HG02884 (cell line): ENCODE results near the gene USP7.
"Not testable (repeated sequence)": the region's sequence is repeated elsewhere in the genome, so short reads cannot be mapped to it uniquely, and the experiment has no call there.

Experiments used
- ATAC-seq: cut with Tn5 transposase; IDR thresholded peaks from one replicate; pipeline ENCODE4 v1.9.1; 2021; ENCODE audit warnings: mild to moderate bottlenecking, moderate library complexity; ENCODE audit not compliant: unreplicated experiment

Gene USP7

GRCh38 chr16:8975039-8975438 lies 11.3 kb upstream of the USP7 start:
- ATAC-seq: no peak

DNA sequence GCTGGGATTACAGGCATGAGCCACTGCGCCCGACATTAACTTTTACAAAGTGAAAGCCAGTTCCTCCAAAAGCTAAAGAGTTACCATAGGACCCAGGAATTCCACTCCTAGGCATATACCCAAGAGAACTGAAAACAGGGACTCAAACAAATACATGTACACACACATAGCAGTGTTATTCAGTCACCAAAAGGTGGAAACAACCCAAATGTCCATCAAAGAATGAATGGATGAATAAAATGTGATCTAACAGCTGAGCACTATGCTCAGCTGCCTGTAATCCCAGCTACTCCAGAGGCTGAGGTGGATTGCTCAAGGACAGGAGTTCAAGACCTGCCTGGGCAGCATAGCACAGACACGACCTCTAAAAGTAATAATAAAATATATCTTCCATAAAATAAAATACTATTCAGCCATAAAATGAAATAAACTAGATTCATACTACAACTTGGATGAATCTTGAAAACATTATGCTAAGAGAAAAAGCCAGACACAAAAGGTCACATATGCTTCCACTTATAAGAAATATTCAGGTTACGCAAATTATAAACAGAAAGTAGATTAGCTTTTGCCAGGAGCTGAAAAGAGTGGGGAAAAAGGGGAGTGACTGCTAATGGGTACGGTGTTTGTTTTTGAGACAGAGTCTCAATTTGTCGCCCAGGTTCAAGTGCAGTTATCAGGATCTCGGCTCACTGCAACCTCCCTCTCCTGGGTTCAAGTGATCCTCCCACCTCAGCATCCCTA lies 9.3 kb upstream of the USP7 start:
- no peak for ATAC-seq

DNA sequence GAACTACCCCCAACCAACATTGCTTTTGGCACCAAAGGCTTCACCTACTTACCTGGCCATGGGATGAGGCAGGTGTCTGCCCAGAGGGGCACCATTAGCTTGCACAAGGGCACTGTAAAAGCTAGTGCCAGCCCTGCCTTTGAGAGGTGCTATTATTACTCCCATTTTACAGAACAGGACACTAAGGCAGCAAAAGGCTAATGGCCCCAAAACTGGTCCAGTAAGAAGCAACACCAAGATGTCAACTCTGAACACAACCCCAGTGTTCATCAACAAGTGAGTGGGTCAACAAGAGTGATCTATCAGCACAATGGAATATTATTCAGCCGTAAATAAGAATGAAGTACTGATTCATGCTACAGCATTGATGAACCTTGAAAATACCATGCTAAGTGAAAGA lies 7.7 kb upstream of the USP7 start:
- no peak for ATAC-seq

- not testable (repeated sequence) for ATAC-seq
Measured at GRCh38 chr16:8969202-8969897, 5.6 kb upstream of the USP7 start.

GRCh38 chr16:8968054-8968453 lies 4.3 kb upstream of the USP7 start:
- ATAC-seq: not testable (repeated sequence)

DNA sequence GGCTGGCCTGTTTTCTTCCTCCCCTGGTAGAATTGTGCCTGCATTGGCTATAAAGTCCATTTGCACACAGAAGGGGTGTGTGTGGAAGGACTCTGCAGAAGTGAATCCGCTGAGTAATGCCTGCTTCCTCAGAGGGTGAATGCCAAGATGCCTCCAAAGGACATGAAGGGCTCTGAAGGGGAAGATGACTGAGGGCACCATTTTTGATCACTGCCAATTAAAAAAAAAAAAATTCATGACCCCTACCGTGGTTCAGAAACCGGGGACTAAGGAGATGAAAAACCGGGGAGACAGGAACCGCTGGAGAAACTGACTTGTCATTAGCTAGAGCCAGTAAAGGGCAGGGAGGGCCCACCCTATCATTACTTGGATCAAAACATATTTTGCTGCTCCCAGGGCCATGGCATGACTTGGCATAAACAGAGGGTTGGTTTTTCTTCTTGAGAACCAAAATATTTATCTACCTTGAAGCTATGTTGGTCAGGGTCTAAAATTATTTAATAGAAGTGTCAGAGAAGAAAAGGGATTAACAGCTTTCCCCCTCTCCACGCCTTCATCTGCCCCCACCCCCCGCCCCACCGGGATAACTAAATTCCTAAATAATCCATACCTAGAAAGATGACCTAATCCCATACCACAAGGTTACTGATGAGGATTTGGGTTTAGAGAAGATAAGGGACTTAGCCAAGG lies 3.6 kb upstream of the USP7 start:
- no peak for ATAC-seq

DNA sequence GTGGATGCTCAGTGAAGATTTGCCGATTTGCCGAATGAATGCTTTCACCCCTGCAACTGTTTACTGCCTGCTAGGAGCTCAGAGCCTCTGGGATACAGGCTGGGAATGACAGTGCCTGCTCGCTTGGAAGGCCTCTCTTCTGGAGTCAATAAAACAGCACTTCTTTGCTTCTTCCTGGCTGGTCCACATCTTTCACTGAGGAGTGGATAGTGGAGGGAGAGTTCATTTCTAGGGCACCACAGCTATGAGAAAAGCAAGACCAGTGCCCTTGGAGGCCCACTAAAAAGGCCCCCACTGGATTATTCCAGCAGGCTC lies 3.1 kb upstream of the USP7 start:
- no peak for ATAC-seq

- ATAC-seq: no peak
Measured at GRCh38 chr16:8964462-8964861, 756 bp upstream of the USP7 start.

- no peak for ATAC-seq
Measured at GRCh38 chr16:8963010-8963820, 491 bp downstream of the USP7 start.

GRCh38 chr16:8962393-8963009 lies 1.2 kb downstream of the USP7 start:
- no peak for ATAC-seq

GRCh38 chr16:8961811-8962390 lies 1.8 kb downstream of the USP7 start:
- no peak for ATAC-seq

DNA sequence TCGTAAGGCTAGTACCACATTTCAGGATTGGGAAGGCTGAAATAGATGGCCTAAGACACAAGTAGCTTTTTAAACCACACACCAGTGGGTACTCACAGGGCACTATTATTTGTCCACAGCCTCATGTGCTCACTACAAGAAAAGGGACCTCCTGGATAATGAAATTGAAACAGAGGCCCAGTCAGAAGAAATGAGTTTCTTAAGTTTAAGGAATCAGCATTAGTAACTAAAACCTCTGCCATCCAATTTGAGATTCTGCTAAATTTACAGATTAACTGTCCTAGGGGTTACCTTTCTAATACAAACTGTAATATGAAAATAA lies 3.0 kb downstream of the USP7 start:
- ATAC-seq: no peak

DNA sequence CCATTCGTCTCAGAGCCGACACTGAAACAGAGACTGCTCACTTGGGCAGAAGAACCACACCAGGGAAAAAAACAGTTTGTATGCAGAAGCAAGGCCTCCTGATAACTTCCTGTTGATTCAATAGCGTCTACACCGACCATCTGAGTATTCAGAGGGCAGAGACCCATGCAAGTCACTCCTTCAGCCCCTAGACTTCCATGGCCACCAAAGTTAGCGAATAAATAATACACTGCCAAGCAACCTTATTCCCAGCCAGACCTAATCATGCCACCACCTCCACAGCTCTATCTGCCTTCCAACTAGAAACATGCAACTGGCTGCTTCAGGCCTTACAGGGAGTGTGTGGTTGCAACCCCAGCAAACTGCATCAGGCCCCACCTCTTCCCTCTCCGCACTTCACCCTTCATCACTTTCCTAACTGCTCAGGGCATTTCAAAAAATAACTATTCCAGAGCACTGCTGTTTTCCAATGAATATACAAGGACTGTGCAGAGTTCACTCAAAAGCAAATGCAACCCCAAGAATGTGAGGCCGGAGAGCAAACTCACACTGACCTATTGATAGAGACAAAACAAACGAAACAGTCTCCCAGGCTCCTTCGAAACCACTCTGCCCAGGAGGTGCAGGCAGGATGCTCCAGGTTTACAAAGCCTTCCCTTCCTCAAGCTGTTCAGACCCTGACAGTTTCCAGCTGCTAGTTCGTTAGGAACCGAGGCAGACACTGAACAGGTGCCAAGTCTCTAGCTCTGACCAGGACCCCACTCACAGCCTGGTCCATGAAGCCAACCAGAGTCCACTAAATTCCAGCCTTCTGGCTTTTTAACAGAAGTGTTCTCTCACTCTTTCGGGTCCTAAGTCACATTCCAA lies 3.6 kb downstream of the USP7 start:
- ATAC-seq: no peak

DNA sequence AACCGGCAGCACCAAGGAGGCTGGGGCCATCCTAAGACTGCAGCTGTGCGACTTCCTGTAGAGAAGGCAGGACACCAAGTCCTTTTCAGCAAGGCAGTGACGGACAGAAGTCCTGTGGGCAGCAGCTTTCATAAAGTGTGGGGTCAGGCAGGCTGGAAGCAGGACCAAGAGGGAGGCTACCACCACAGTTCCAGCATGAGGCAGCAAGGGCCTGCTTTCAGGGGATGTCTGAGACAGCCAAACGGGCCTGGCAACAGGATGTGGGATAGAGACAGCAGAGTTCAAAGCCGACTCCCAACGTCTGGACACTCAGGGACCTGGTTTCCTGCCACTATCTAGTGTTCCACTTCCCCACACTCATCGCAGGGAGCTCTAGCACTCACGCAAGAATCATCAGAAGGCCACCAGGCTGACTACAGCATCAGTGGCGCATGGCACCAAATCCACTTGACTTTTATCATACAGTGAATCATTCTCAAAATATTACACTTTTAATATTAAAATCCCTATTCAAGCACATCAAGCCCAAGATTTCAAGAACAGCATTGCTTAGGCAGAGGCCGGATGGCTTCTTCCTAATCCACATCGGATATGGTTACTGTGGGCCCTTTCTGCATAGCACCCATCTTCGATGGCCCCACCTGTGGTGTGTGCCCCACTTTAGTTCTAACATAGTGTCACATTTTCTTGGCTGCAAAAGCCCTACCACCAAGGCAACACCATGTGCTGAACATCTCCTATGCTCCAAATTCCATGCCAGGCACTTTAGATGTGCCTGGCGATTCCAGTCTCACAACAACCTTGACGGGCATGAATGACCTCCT lies 5.2 kb downstream of the USP7 start:
- ATAC-seq: no peak

GRCh38 chr16:8957509-8958157 lies 6.1 kb downstream of the USP7 start:
- no peak for ATAC-seq

GRCh38 chr16:8957063-8957397 lies 6.7 kb downstream of the USP7 start:
- ATAC-seq: no peak

- no peak for ATAC-seq
Measured at GRCh38 chr16:8956265-8957062, 7.2 kb downstream of the USP7 start.

DNA sequence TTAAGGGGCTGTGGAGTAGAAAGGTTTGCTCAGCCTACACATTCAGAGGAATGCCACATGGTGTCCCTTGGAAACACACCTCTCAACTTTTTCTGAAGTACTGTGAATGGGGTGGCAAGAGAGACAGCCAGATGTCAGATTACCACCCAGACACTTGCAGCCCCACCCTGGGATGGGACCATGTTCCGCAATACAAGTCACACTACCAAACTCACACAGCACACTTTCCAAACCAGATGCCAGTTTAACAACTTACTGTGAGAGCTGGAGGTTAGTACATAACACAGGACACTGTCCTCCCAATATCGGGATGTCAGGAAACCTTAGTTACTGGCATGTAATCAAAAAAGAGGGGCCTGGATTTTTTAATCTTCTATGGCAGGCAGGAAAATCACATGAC lies 7.9 kb downstream of the USP7 start:
- no peak for ATAC-seq
